ENCODE results near the gene GSDMA. TPM values are rescaled to one million over a fixed set of nuclear protein-coding genes. Genes with fewer than 3 reads are reported as not detected.

The GSDMA gene
- total and polyA plus RNA-seq, 4 donors = 0.19 to 0.61 (median 0.41) TPM; not detected in 1

GRCh38 chr17:39923836-39924690, 38.7 kb upstream of the GSDMA start:
- no peaks in the 10 kb centered on the region for H3K9me3 ChIP-seq (ENCODE audit: control insufficient read depth, insufficient read depth, low read length)
- peaks cover 36% of the 10 kb centered on the region for H3K4me1 ChIP-seq (ENCODE audit: control insufficient read depth, insufficient read depth, low read length)
- H3K4me3 ChIP-seq (ENCODE audit: low read depth, low read length) = no peak overlapping the region
- no peak for DNase-seq (ENCODE audit: low read depth in 4 of 6, low spot score in 6 of 6)
- no peak overlapping the region for H3K27ac ChIP-seq (ENCODE audit: low read depth, low read length)
- no peaks in the 10 kb centered on the region for H3K27me3 ChIP-seq (ENCODE audit: control insufficient read depth, insufficient read depth, low read length)
- peaks cover 48% of the 10 kb centered on the region for H3K36me3 ChIP-seq (ENCODE audit: control insufficient read depth, insufficient read depth, low read length)
- 66% methylated on average over 12 of the region's 17 CpGs for WGBS (ENCODE audit: insufficient coverage)

- H3K4me1 ChIP-seq (ENCODE audit: control insufficient read depth, insufficient read depth, low read length) = peaks cover 36% of the 10 kb centered on the region
- H3K27me3 ChIP-seq (ENCODE audit: control insufficient read depth, insufficient read depth, low read length) = no peaks in the 10 kb centered on the region
- WGBS (ENCODE audit: insufficient coverage) = 69% methylated on average over 3 of the region's 3 CpGs
- no peak for DNase-seq (ENCODE audit: low read depth in 4 of 6, low spot score in 6 of 6)
- H3K27ac ChIP-seq (ENCODE audit: low read depth, low read length) = no peak overlapping the region
- H3K36me3 ChIP-seq (ENCODE audit: control insufficient read depth, insufficient read depth, low read length) = peaks cover 46% of the 10 kb centered on the region
- no peaks in the 10 kb centered on the region for H3K9me3 ChIP-seq (ENCODE audit: control insufficient read depth, insufficient read depth, low read length)
- no peak overlapping the region for H3K4me3 ChIP-seq (ENCODE audit: low read depth, low read length)
Observed at GRCh38 chr17:39924691-39925055, 38.1 kb upstream of the GSDMA start.

DNA sequence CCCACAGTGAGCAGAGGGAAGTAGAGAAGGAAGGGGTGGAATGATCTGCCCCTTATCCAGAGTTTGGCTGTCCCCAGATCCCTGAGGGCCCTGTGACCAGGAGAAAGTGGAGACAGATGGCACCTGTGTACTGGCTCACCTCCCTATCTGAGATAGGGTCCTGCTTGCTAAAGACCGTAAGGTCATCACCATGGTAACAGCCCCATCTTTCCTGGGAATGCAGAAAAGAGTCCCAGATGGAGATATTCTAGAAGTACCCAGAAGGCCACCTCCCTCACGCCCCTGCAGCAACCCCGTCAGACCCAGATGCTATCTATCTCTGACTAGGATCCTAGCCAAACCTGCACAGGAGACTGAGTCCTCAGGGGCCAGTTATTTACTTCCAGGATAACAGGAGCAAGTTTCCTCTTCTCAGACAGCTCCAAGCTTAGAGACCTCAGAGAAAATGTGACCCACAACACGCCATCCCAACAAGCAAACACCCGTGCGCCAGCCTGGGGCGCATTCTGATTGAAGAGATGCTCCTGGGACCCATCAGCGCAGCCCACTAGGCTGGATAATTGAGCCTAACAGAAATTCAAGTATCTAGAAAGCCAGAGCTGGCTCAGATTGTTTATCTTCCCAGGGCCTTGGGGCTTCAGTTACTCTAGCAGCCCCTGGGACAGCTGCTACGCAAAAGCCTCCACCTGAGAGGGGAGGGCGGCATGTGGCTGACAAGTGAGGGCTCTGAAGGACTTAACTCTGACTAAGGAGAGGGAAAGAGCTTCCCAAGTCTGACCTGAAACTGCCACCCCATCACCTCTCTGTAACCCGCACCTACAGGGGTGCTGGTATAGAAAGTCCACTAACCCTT, 37.3 kb upstream of the GSDMA start:
- peak in 1 of 6 donors; percentile 64 for DNase-seq (ENCODE audit: low read depth in 4 of 6, low spot score in 6 of 6)
- Histone ChIP-seq H3K27ac (ENCODE audit: low read depth, low read length) (no peak overlapping the region), H3K4me3 (ENCODE audit: low read depth, low read length) (no peak overlapping the region)

DNA sequence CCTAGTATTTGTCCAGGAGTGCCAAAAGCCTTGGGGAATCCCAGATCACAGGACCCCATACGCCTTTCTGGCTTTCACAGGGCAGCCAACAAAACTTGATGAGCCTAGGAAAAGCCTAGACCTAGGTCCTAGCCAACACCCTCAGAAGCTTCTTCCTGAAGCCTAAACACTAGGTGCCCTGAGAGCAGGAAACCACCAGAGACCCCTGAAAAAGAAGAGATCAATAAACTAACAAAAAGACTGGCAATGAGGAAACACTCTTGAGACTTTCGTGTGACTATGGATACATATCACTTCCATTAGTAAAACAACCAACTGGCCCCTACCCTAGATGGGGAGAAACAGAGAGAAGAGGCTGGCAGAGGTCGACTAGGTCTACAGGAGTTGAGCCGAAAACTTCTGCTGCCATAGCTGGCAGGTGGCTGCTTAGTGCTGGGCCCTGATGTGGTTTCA, 36.6 kb upstream of the GSDMA start:
- peak overlapping the region; percentile 85 for H3K4me3 ChIP-seq (ENCODE audit: low read depth, low read length)
- no peaks in the 10 kb centered on the region for H3K27me3 ChIP-seq (ENCODE audit: control insufficient read depth, insufficient read depth, low read length)
- WGBS (ENCODE audit: insufficient coverage) = 58% methylated on average over 3 of the region's 4 CpGs
- no peaks in the 10 kb centered on the region for H3K9me3 ChIP-seq (ENCODE audit: control insufficient read depth, insufficient read depth, low read length)
- peak overlapping the region; percentile 91 for H3K27ac ChIP-seq (ENCODE audit: low read depth, low read length)
- H3K4me1 ChIP-seq (ENCODE audit: control insufficient read depth, insufficient read depth, low read length) = peaks cover 36% of the 10 kb centered on the region
- H3K36me3 ChIP-seq (ENCODE audit: control insufficient read depth, insufficient read depth, low read length) = peaks cover 34% of the 10 kb centered on the region
- no peak for DNase-seq (ENCODE audit: low read depth in 4 of 6, low spot score in 6 of 6)

More for the DNA sequence above, 37.3 kb upstream of the GSDMA start:
- no peaks in the 10 kb centered on the region for H3K9me3 ChIP-seq (ENCODE audit: control insufficient read depth, insufficient read depth, low read length)
- H3K27me3 ChIP-seq (ENCODE audit: control insufficient read depth, insufficient read depth, low read length) = no peaks in the 10 kb centered on the region
- peaks cover 36% of the 10 kb centered on the region for H3K4me1 ChIP-seq (ENCODE audit: control insufficient read depth, insufficient read depth, low read length)
- WGBS (ENCODE audit: insufficient coverage) = 60% methylated on average over 8 of the region's 11 CpGs
- H3K36me3 ChIP-seq (ENCODE audit: control insufficient read depth, insufficient read depth, low read length) = peaks cover 40% of the 10 kb centered on the region

DNA sequence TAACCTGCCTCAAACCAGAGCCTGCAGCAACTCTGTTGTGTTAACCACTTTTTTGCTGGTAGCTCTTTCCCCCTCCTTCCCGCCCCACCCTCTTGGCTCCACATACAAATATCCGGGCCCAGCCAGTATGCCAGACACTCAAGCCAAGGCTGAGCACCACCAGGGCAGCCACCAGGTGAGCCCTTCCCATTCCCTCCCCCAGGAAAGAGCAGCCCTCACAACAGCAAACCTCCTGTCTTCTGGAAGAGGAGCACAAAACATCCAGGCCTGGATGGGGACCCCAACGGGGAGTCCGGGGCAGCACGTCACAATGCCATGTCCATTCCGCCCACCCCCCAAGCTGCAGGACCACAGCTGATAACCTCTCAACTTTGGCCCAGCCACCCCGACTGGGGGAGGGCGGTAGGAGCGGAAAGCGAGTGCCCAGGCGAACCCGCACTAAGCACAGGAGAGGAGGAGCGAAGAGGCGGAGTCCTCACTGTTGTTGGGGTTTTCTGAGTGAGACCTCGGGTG, 36.2 kb upstream of the GSDMA start:
- peak overlapping the region; percentile 91 for H3K27ac ChIP-seq (ENCODE audit: low read depth, low read length)

GRCh38 chr17:39927101-39927928, 35.5 kb upstream of the GSDMA start, which contains the start of the genes LRRC3C and ORMDL3:
Gene LRRC3C (plus strand): TSS chr17:39927732. CDS start chr17:39941524, 13,792 bp downstream.
Gene ORMDL3 (minus strand): TSS chr17:39927601. CDS start chr17:39924203, 3,398 bp downstream.
- Histone ChIP-seq H3K27me3 (ENCODE audit: control insufficient read depth, insufficient read depth, low read length) (no peaks in the 10 kb centered on the region), H3K9me3 (ENCODE audit: control insufficient read depth, insufficient read depth, low read length) (no peaks in the 10 kb centered on the region), H3K4me1 (ENCODE audit: control insufficient read depth, insufficient read depth, low read length) (peaks cover 36% of the 10 kb centered on the region), H3K4me3 (ENCODE audit: low read depth, low read length) (peak within 1 kb of the TSS; percentile 85), H3K36me3 (ENCODE audit: control insufficient read depth, insufficient read depth, low read length) (peaks cover 22% of the 10 kb centered on the region), H3K27ac (ENCODE audit: low read depth, low read length) (peak within 1 kb of the TSS; percentile 91)
- DNase-seq (ENCODE audit: low read depth in 4 of 6, low spot score in 6 of 6) = peak; percentile 80 to 97 (median 88)
- under 1% methylated on average over 71 of the region's 72 CpGs for WGBS (ENCODE audit: insufficient coverage)

More for the DNA sequence above, 36.2 kb upstream of the GSDMA start:
- Histone ChIP-seq H3K27me3 (ENCODE audit: control insufficient read depth, insufficient read depth, low read length) (no peaks in the 10 kb centered on the region), H3K36me3 (ENCODE audit: control insufficient read depth, insufficient read depth, low read length) (peaks cover 29% of the 10 kb centered on the region), H3K4me3 (ENCODE audit: low read depth, low read length) (peak overlapping the region; percentile 85), H3K9me3 (ENCODE audit: control insufficient read depth, insufficient read depth, low read length) (no peaks in the 10 kb centered on the region), H3K4me1 (ENCODE audit: control insufficient read depth, insufficient read depth, low read length) (peaks cover 36% of the 10 kb centered on the region)
- WGBS (ENCODE audit: insufficient coverage) = 3% methylated on average over 13 of the region's 15 CpGs
- peak in 1 of 6 donors; percentile 46 for DNase-seq (ENCODE audit: low read depth in 4 of 6, low spot score in 6 of 6)

- H3K4me1 ChIP-seq (ENCODE audit: control insufficient read depth, insufficient read depth, low read length) = peaks cover 36% of the 10 kb centered on the region
- H3K27me3 ChIP-seq (ENCODE audit: control insufficient read depth, insufficient read depth, low read length) = no peaks in the 10 kb centered on the region
- no peak for DNase-seq (ENCODE audit: low read depth in 4 of 6, low spot score in 6 of 6)
- H3K4me3 ChIP-seq (ENCODE audit: low read depth, low read length) = peak overlapping the region; percentile 85
- no peaks in the 10 kb centered on the region for H3K9me3 ChIP-seq (ENCODE audit: control insufficient read depth, insufficient read depth, low read length)
- H3K27ac ChIP-seq (ENCODE audit: low read depth, low read length) = peak overlapping the region; percentile 91
- 22% methylated on average over 11 of the region's 17 CpGs for WGBS (ENCODE audit: insufficient coverage)
- H3K36me3 ChIP-seq (ENCODE audit: control insufficient read depth, insufficient read depth, low read length) = peaks cover 13% of the 10 kb centered on the region
Observed at GRCh38 chr17:39927929-39928857, 34.6 kb upstream of the GSDMA start.

GRCh38 chr17:39928858-39929645, 33.8 kb upstream of the GSDMA start:
- DNase-seq (ENCODE audit: low read depth in 4 of 6, low spot score in 6 of 6) = no peak
- 84% methylated on average over 6 of the region's 8 CpGs for WGBS (ENCODE audit: insufficient coverage)
- Histone ChIP-seq H3K27me3 (ENCODE audit: control insufficient read depth, insufficient read depth, low read length) (no peaks in the 10 kb centered on the region), H3K4me1 (ENCODE audit: control insufficient read depth, insufficient read depth, low read length) (peaks cover 36% of the 10 kb centered on the region), H3K36me3 (ENCODE audit: control insufficient read depth, insufficient read depth, low read length) (peaks cover 5% of the 10 kb centered on the region), H3K27ac (ENCODE audit: low read depth, low read length) (no peak overlapping the region), H3K9me3 (ENCODE audit: control insufficient read depth, insufficient read depth, low read length) (no peaks in the 10 kb centered on the region), H3K4me3 (ENCODE audit: low read depth, low read length) (no peak overlapping the region)

All from spinal cord (tissue), 10 donors.